Testis (tissue), 5 donors: ENCODE results near the gene SPIN1. TPM values are rescaled to one million over a fixed set of nuclear protein-coding genes. Genes with fewer than 3 reads are reported as not detected.
"Not testable (repeated sequence)": the region's sequence is repeated elsewhere in the genome, so short reads cannot be mapped to it uniquely, and the experiment has no call there.

Experiments
- DNase-seq: peaks from one replicate; pipeline ENCODE4 v3.0.0-alpha.2; 2019
- H3K27ac ChIP-seq, 2 donors: fragments of 200-600 bp; sonication (generic); one replicate each; pipeline ENCODE4 v1.5.1; 2019
- H3K27me3 ChIP-seq: fragments of 200-600 bp; sonication (generic); one replicate; pipeline ENCODE4 v1.5.1; 2019
- H3K36me3 ChIP-seq: fragments of 200-600 bp; sonication (generic); one replicate; pipeline ENCODE4 v1.5.1; 2017; ENCODE audit warnings: low read depth; ENCODE audit errors: missing control alignments
- H3K4me1 ChIP-seq: fragments of 200-600 bp; sonication (generic); one replicate; pipeline ENCODE4 v1.5.1; 2019
- H3K4me3 ChIP-seq, 2 donors: fragments of 200-600 bp; sonication (generic); one replicate each; pipeline ENCODE4 v1.5.1; 2017 to 2019
- H3K9me3 ChIP-seq: fragments of 200-600 bp; sonication (generic); one replicate; pipeline ENCODE4 v1.5.1; 2017
- POLR2A ChIP-seq: fragments of 450-650 bp; IDR thresholded peaks from one replicate; pipeline ENCODE4 v1.6.1; 2017; ENCODE audit warnings: antibody characterized with exemption, mild to moderate bottlenecking, moderate library complexity
- WGBS, 2 donors: methylation state at CpG; one replicate each; pipeline ENCODE4 v1.1.5; 2018; 5-methylcytosine and 5-hydroxymethylcytosine counted together
- intact Hi-C: fragments of 100-400 bp; cut with DNase I; formaldehyde crosslinking; loops from one replicate; pipeline ENCODE4 v1.15.1; 2023; ENCODE audit warnings: low total_unique reads
- long read RNA-seq, 2 donors: transcript quantifications; one replicate each; lab custom pipeline, GENCODE V29; 2026
- polyA plus RNA-seq: library from polyadenylated mRNA; stranded (reverse); fragments of 350-450 nt; fragmentation: Illumina TruSeq; extraction: RNeasy Lipid Tissue Mini Kit (QIAGEN cat#74804); gene quantifications from one replicate; pipeline ENCODE4 v1.2.3, GENCODE V29; 2014; ENCODE audit warnings: low read depth, low replicate concordance; ENCODE audit not compliant: insufficient read depth
- total RNA-seq, 2 donors: library from RNA; depleted of rRNA; stranded (reverse); fragments of >200 nt; gene quantifications; one replicate each; pipeline ENCODE4 v1.2.3, GENCODE V29; 2016
- TF ChIP-seq, protein P1 (sequence below), 3 experiments: fragments of 450-650 bp in 2 of 3; fragments of 200-600 bp in 1 of 3; sonication (generic) in 1 of 3; IDR thresholded peaks; one replicate each; pipeline ENCODE4 v1.5.1; 2016 to 2019; ENCODE audit warnings: antibody characterized with exemption in 3 of 3, mild to moderate bottlenecking in 2 of 3, moderate library complexity in 1 of 3

The SPIN1 gene
- total RNA-seq (100 to 1,000 TPM; 119 to 139 TPM), polyA plus RNA-seq (93.7 TPM)
- long read RNA-seq, donor 1, full-length matches to known transcripts = 45 of 50 reads
- long read RNA-seq, donor 1, partial matches to known transcripts = 5 of 50 reads
- long read RNA-seq, donor 1, other reads (novel, unspliced or antisense) = 0 of 50 reads
- long read RNA-seq, donor 2, full-length matches to known transcripts = 20 of 59 reads
- long read RNA-seq, donor 2, partial matches to known transcripts = 39 of 59 reads
- long read RNA-seq, donor 2, other reads (novel, unspliced or antisense) = 0 of 59 reads

DNA sequence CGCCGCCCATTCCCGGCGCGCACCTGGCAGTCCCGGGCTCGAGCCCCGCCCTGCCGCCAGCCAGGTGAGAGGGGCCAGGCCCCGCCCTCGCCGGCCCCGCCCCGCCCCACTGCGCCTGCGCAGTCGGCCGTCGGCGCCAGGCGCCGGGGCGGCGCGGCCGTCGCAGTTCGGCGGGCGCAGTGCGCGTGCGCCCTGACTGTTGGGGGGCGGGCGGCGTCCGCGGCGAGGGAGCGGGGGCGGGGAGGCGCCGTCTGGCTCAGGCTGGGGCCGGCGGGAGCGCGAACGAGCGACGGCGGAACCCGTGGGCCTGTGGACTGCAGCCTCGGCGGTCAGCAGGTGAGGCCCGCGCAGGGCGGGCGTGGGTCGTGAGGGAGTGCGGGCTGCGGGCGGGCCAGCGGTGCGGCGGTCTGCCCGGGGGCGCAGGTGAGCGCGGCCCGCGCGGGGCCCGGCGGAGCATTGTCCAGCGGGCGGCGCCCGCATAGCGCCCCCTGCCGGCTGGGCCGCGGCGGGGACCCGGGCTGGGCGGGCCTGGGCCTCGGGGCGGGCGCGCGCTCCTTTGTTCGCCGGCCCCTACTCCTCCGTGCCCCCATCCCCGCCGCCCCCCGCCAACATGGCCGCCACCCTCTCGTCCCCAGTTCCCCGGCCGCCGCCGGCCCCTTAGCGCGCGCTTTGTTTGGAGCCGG lies at the start of gene SPIN1:
TSS of gene SPIN1 (plus strand) at position 242 of the 683 bp plus-strand sequence. CDS start 38,096 bp downstream, outside the sequence.
- WGBS, 2 donors = 0% methylated on average over 16 to 64 of the region's 106 CpGs
- TF ChIP-seq POLR2A = no peak
- TF ChIP-seq, protein P1, sequence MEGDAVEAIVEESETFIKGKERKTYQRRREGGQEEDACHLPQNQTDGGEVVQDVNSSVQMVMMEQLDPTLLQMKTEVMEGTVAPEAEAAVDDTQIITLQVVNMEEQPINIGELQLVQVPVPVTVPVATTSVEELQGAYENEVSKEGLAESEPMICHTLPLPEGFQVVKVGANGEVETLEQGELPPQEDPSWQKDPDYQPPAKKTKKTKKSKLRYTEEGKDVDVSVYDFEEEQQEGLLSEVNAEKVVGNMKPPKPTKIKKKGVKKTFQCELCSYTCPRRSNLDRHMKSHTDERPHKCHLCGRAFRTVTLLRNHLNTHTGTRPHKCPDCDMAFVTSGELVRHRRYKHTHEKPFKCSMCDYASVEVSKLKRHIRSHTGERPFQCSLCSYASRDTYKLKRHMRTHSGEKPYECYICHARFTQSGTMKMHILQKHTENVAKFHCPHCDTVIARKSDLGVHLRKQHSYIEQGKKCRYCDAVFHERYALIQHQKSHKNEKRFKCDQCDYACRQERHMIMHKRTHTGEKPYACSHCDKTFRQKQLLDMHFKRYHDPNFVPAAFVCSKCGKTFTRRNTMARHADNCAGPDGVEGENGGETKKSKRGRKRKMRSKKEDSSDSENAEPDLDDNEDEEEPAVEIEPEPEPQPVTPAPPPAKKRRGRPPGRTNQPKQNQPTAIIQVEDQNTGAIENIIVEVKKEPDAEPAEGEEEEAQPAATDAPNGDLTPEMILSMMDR (IDR thresholded peaks at IDR 0.05) = peak; percentile 35 to 91 (median 55)
- Histone ChIP-seq H3K9me3 (no peaks in the 10 kb centered on the region), H3K27me3 (no peaks in the 10 kb centered on the region), H3K4me1 (peaks cover 24% of the 10 kb centered on the region), H3K4me3 (peak within 1 kb of the TSS; percentile 88 to 94), H3K27ac (peak within 1 kb of the TSS; percentile 92 to 96), H3K36me3 (no peaks in the 10 kb centered on the region)
- DNase-seq = peak; percentile 76
- intact Hi-C loops = no loop called here

DNA sequence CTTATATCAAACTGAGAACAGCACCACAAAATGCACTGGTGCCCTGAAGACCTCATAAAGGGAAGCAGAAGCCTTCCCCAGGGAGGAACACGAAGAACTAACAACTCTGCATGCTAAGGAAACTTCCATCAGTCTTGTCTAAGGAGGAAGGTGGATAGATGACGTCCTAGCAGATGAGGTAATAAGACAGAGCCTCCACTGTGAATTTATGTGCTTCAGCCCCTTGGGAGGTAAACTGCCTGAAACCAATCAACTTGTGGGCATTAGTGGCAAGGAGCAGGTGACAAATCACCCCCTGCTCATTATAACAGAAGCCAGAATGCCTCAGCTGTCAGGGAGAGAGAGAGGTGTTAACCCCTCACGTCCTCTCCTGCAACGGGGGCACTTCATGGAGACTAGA lies 48.9 kb upstream of the SPIN1 start:
- no peak for TF ChIP-seq POLR2A
- TF ChIP-seq, protein P1 (IDR thresholded peaks at IDR 0.05) = no peak
- H3K9me3 ChIP-seq = no peaks in the 10 kb centered on the region
- no peaks in the 10 kb centered on the region for H3K36me3 ChIP-seq
- H3K4me1 ChIP-seq = no peaks in the 10 kb centered on the region
- H3K27ac ChIP-seq = no peak overlapping the region
- H3K4me3 ChIP-seq = no peak overlapping the region
- H3K27me3 ChIP-seq = no peaks in the 10 kb centered on the region
- WGBS, 2 donors = 48 to 60% methylated on average over 4 of the region's 4 CpGs
- no peak for DNase-seq
- intact Hi-C loops = no loop called here

DNA sequence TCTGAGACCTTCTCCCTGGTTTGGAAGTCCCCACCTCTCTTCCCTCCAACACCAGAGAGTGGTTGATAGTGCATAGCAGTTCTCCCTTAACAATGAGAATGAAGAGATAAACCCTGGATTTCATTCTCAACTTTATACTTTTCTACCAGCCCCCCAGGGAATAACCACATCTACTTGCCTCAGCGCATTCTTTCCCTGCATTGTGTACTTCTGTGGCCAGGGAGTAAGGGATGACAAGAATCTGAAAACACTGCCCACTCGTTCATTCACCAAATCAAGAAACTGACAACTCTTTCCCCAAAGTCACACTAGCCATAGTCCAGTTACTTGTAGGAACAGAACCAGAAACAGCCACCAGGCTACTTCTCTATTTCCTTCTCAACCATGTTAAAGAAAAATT lies 46.0 kb upstream of the SPIN1 start:
- intact Hi-C loops = no loop called here
- no peaks in the 10 kb centered on the region for H3K9me3 ChIP-seq
- WGBS, 2 donors = 66 to 78% methylated on average over 2 of the region's 2 CpGs
- H3K4me1 ChIP-seq = no peaks in the 10 kb centered on the region
- H3K4me3 ChIP-seq = no peak overlapping the region
- no peak for TF ChIP-seq POLR2A
- TF ChIP-seq, protein P1 (IDR thresholded peaks at IDR 0.05) = no peak
- no peaks in the 10 kb centered on the region for H3K27me3 ChIP-seq
- no peak for DNase-seq
- no peak overlapping the region for H3K27ac ChIP-seq
- H3K36me3 ChIP-seq = no peaks in the 10 kb centered on the region

DNA sequence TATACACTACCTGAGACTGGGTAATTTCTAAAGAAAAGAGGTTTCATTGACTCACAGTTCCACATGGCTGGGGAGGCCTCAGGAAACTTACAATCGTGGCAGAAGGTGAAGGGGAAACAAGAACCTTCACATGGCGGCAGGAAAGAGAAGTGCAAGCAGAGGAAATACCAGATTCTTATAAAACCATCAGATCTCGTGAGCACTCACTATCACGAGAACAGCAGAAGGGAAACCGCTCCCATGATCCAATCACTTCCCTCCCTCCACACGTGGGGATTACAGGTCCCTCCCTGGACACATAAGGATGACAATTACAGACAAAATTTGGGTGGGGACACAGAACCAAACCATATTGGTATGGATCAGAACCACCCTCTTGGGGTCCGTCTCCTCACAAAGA lies 44.2 kb upstream of the SPIN1 start:
- Histone ChIP-seq H3K27ac (no peak overlapping the region), H3K36me3 (no peaks in the 10 kb centered on the region), H3K4me3 (no peak overlapping the region), H3K9me3 (no peaks in the 10 kb centered on the region), H3K27me3 (no peaks in the 10 kb centered on the region), H3K4me1 (no peaks in the 10 kb centered on the region)
- TF ChIP-seq POLR2A = no peak
- TF ChIP-seq, protein P1 (IDR thresholded peaks at IDR 0.05) = no peak
- WGBS, 2 donors = 77 to 84% methylated on average over 7 of the region's 7 CpGs
- no peak for DNase-seq
- intact Hi-C loops = no loop called here

DNA sequence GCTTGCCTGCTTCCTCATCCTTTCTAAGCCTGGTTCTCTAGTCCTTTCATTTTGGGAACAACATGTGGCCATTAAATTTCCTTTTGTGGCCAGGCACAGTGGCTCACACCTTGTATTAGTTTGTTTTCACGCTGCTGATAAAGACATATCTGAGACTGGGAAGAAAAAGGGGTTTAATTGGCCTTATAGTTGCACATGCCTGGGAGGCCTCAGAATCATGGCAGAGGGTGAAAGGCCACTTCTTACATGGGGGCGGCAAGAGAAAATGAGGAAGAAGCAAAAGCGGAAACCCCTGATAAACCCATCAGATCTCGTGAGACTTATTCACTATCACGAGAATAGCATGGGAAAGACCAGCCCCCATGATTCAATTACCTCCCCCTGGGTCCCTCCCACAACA lies 37.9 kb upstream of the SPIN1 start:
- H3K4me1 ChIP-seq, H3K27ac ChIP-seq, H3K36me3 ChIP-seq, H3K4me3 ChIP-seq, H3K27me3 ChIP-seq, H3K9me3 ChIP-seq, DNase-seq, intact Hi-C loops: not testable (repeated sequence)
- WGBS, 2 donors = 82% methylated on average over 5 of the region's 5 CpGs
